ENCODE results near the gene LRP5.

GRCh38 chr11:68335683-68336082, 23.3 kb downstream of the LRP5 start:
- TF ChIP-seq NFIC (IDR thresholded peaks at IDR 0.05) (no peak), EZH2 (IDR thresholded peaks at IDR 0.05; ENCODE audit: borderline replicate concordance, low read depth, low read length) (no peak), POLR2A (conservative IDR thresholded peaks at IDR 0.05) (no peak)
- TF ChIP-seq, protein P1, sequence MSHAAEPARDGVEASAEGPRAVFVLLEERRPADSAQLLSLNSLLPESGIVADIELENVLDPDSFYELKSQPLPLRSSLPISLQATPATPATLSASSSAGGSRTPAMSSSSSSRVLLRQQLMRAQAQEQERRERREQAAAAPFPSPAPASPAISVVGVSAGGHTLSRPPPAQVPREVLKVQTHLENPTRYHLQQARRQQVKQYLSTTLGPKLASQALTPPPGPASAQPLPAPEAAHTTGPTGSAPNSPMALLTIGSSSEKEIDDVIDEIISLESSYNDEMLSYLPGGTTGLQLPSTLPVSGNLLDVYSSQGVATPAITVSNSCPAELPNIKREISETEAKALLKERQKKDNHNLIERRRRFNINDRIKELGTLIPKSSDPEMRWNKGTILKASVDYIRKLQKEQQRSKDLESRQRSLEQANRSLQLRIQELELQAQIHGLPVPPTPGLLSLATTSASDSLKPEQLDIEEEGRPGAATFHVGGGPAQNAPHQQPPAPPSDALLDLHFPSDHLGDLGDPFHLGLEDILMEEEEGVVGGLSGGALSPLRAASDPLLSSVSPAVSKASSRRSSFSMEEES (CRISPR knock-in tag; IDR thresholded peaks at IDR 0.05): no peak

Measured in K562 (cell line).